Esophagus (tissue), 2 donors: ENCODE data around the gene TNF. TPM values are rescaled to one million over a fixed set of nuclear protein-coding genes. Genes with fewer than 3 reads are reported as not detected.
A peak's percentile ranks its signal among the peaks of the same experiment; 100 is the strongest.

Experiments used
- H3K27ac ChIP-seq, 2 donors: one replicate each; pipeline ENCODE4 v1.5.1; 2013; ENCODE audit warnings: low read depth in 2 of 2, mild to moderate bottlenecking in 2 of 2, inconsistent platforms in 1 of 2, low read length in 1 of 2, moderate library complexity in 1 of 2
- H3K27me3 ChIP-seq, 2 donors: one replicate each; pipeline ENCODE4 v1.6.1; 2013; ENCODE audit warnings: low read length in 2 of 2, control low read depth in 1 of 2, mild to moderate bottlenecking in 1 of 2; ENCODE audit not compliant: insufficient read depth in 2 of 2, control insufficient read depth in 1 of 2
- H3K36me3 ChIP-seq, 2 donors: one replicate each; pipeline ENCODE4 v1.6.1; 2013; ENCODE audit warnings: low read length in 1 of 2; ENCODE audit not compliant: control insufficient read depth in 2 of 2, insufficient read depth in 2 of 2
- H3K4me1 ChIP-seq, 2 donors: one replicate each; pipeline ENCODE4 v1.6.1; 2013; ENCODE audit warnings: low read length in 1 of 2; ENCODE audit not compliant: control insufficient read depth in 2 of 2, insufficient read depth in 2 of 2
- H3K4me3 ChIP-seq, 2 donors: one replicate each; pipeline ENCODE4 v1.5.1; 2013; ENCODE audit warnings: low read length in 2 of 2, mild to moderate bottlenecking in 2 of 2, low read depth in 1 of 2, moderate library complexity in 1 of 2
- H3K9me3 ChIP-seq, 2 donors: one replicate each; pipeline ENCODE4 v1.6.1; 2013; ENCODE audit warnings: mild to moderate bottlenecking in 2 of 2, low read depth in 1 of 2, low read length in 1 of 2, moderate library complexity in 1 of 2; ENCODE audit not compliant: control insufficient read depth in 2 of 2, insufficient read depth in 1 of 2
- WGBS, 2 donors: extraction: QIAGEN DNeasy Blood & Tissue Kit; methylation state at CpG; one replicate each; pipeline ENCODE4 v1.1.7; 2013; 5-methylcytosine and 5-hydroxymethylcytosine counted together
- polyA plus RNA-seq, 2 donors: library from polyadenylated mRNA; stranded (reverse); fragments of 200-250 nt; gene quantifications; one replicate each; pipeline ENCODE4 v1.2.3, GENCODE V29; 2013
- donor health status: healthy with polysubstance abuse.
- donor health status: Bipolar disorder and iron deficiency.

Gene TNF
- polyA plus RNA-seq, 2 donors: 0.71 to 2.4 TPM

- Histone ChIP-seq H3K4me3 (no peak overlapping the region), H3K27me3 (no peaks in the 10 kb centered on the region), H3K9me3 (no peaks in the 10 kb centered on the region), H3K27ac (no peak overlapping the region), H3K4me1 (no peaks in the 10 kb centered on the region), H3K36me3 (peaks cover 9 to 41% of the 10 kb centered on the region in 2 donors)
- 55 to 62% methylated on average over 9 of the region's 9 CpGs for WGBS, 2 donors
Observed at GRCh38 chr6:31532644-31533454, 42.5 kb upstream of the TNF start.

GRCh38 chr6:31533455-31533841 lies 41.9 kb upstream of the TNF start:
- WGBS, 2 donors: 79 to 84% methylated on average over 1 of the region's 1 CpG
- Histone ChIP-seq H3K27ac (no peak overlapping the region), H3K4me1 (no peaks in the 10 kb centered on the region), H3K9me3 (no peaks in the 10 kb centered on the region), H3K27me3 (no peaks in the 10 kb centered on the region), H3K36me3 (peaks cover 9 to 45% of the 10 kb centered on the region in 2 donors), H3K4me3 (no peak overlapping the region)

DNA sequence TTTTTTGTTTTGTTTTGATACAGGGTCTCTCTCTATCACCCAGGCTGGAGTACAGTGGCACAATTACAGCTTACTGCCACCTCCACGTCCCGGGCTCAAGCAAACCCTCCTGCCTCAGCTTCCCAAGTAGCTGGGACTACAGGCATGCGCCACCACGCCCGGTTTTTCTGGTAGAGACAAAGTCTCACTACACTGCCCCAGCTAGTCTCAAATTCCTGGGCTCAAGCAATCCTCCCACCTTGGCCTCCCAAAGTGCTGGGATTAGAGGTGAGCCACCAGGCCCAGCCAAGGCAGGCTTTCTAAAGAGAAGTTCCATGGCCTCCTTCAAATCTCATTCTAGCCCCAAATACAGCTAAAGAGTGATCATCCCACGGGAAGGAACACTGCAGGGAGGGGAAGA lies 41.4 kb upstream of the TNF start:
- H3K27me3 ChIP-seq: no peaks in the 10 kb centered on the region
- 88 to 94% methylated on average over 6 of the region's 6 CpGs for WGBS, 2 donors
- H3K4me1 ChIP-seq: no peaks in the 10 kb centered on the region
- no peak overlapping the region for H3K4me3 ChIP-seq
- H3K27ac ChIP-seq: no peak overlapping the region
- peaks cover 9 to 47% of the 10 kb centered on the region in 2 donors for H3K36me3 ChIP-seq
- H3K9me3 ChIP-seq: no peaks in the 10 kb centered on the region

GRCh38 chr6:31534521-31535040 lies 40.8 kb upstream of the TNF start:
- 89 to 92% methylated on average over 24 of the region's 24 CpGs for WGBS, 2 donors
- Histone ChIP-seq H3K36me3 (peaks cover 12 to 52% of the 10 kb centered on the region in 2 donors), H3K4me1 (no peaks in the 10 kb centered on the region), H3K27ac (no peak overlapping the region), H3K9me3 (no peaks in the 10 kb centered on the region), H3K4me3 (no peak overlapping the region), H3K27me3 (no peaks in the 10 kb centered on the region)

- Histone ChIP-seq H3K9me3 (no peaks in the 10 kb centered on the region), H3K4me3 (no peak overlapping the region), H3K27me3 (no peaks in the 10 kb centered on the region), H3K36me3 (peaks cover 13 to 51% of the 10 kb centered on the region in 2 donors), H3K27ac (no peak overlapping the region), H3K4me1 (peaks cover 0 to 3% of the 10 kb centered on the region in 2 donors)
- WGBS, 2 donors: 29 to 34% methylated on average over 2 of the region's 2 CpGs
Observed at GRCh38 chr6:31535538-31536324, 39.6 kb upstream of the TNF start.

- Histone ChIP-seq H3K27ac (peak overlapping the region in 1 of 2 donors; percentile 36), H3K4me1 (peaks cover 0 to 3% of the 10 kb centered on the region in 2 donors), H3K27me3 (no peaks in the 10 kb centered on the region), H3K4me3 (peak overlapping the region in 1 of 2 donors; percentile 26), H3K36me3 (peaks cover 13 to 36% of the 10 kb centered on the region in 2 donors), H3K9me3 (no peaks in the 10 kb centered on the region)
- 42 to 43% methylated on average over 6 of the region's 6 CpGs for WGBS, 2 donors
Observed at GRCh38 chr6:31538805-31539400, 36.5 kb upstream of the TNF start.

DNA sequence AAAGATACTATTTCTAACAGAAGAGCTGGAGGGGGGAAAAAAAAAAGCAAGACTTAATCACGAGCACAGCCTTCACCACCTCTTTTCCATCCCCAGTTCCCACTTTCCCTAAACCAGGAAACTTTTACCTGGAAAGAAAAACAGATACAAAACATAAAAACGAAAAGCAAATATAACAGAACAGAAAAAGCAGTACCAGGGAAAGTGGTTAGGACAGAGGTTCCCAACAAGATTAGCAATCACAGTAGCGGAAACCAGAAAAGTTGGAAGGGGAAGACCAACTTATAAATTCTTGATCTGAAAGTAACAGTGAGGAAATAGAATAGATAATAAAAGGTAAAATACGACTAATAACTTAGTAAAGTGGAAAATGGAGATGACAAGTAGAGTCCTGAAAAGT lies 34.7 kb upstream of the TNF start:
- Histone ChIP-seq H3K4me1 (peaks cover 0 to 3% of the 10 kb centered on the region in 2 donors), H3K9me3 (no peaks in the 10 kb centered on the region), H3K27me3 (no peaks in the 10 kb centered on the region), H3K36me3 (peaks cover 4 to 23% of the 10 kb centered on the region in 2 donors), H3K27ac (peak overlapping the region; percentile 83 to 98), H3K4me3 (peak overlapping the region; percentile 70 to 94)
- WGBS, 2 donors: 8 to 10% methylated on average over 4 of the region's 4 CpGs

DNA sequence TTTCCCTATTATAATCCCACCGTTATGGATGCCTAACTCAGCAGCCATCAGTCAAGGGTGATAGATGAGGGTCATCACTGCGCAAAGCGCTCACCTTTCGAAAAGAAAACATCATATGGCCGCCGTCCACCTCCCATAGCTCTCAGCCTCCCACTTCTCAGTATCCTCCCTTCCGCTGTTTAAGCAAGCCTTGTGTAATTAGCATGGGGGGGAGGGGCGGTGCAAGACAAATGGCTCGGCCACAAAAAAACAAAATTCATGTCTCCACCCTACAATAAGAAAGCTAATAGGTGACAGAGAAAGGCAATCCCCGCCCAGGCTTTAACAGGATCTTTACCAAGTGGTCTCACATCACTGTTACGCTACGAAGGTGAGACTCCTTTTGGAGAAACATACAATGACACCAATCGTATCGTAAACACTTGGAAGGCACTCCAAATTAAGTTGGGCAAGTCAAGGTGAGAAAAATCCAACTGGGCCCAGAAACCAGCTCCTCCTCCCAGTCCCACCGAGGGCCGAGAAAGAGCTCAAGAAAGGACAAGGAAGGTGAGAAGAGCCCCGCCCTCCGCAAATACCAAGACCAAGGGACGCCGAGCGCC lies 34.2 kb upstream of the TNF start:
- no peaks in the 10 kb centered on the region for H3K9me3 ChIP-seq
- peak overlapping the region; percentile 83 to 98 for H3K27ac ChIP-seq
- H3K27me3 ChIP-seq: no peaks in the 10 kb centered on the region
- peaks cover 0 to 3% of the 10 kb centered on the region in 2 donors for H3K4me1 ChIP-seq
- H3K36me3 ChIP-seq: peaks cover 4 to 23% of the 10 kb centered on the region in 2 donors
- peak overlapping the region; percentile 70 to 94 for H3K4me3 ChIP-seq
- 0% methylated on average over 21 of the region's 21 CpGs for WGBS, 2 donors
